Measurements from ENCODE around the gene TGDS. TPM values are rescaled to one million over a fixed set of nuclear protein-coding genes. Genes with fewer than 3 reads are reported as not detected.

The TGDS gene
- total and polyA plus RNA-seq, 2 of the 8 experiments (the other 6 are each of a cell fraction or from before 2014, with no cell fraction given): 11.6 to 11.8 TPM

DNA sequence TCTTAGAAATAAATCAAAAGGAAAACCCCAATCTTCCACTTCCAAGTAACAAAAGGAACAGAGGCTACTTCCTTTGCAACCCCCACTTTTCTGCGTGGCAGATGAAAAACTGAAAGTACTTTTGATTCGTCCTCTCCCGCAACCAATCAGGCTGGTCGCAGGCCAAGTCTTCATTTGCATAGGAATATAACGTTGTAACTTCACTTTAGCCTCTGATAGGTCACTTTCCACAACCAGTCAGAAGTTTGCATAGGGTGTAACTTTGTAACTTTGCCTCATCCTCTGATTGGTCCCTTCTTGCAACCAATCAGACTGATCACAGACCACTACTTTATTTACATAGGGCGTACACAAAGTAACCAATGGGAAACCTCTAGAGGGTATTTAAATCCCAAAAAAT lies 37.2 kb downstream of the TGDS start:
- Histone ChIP-seq H2BK20ac (ENCODE audit: low read length) (no peak overlapping the region), H2BK12ac (ENCODE audit: low read depth, low read length) (no peak overlapping the region), H4K20me1 (replicated peaks in 1 of 2; ENCODE audit: control insufficient read depth in 1 of 2, insufficient read depth in 2 of 2, low read length in 2 of 2) (no peaks in the 10 kb centered on the region), H4K8ac (ENCODE audit: extremely low read depth, insufficient read depth, low read length) (no peak overlapping the region), H3K9ac (replicated peaks in 1 of 4; ENCODE audit: extremely low read depth in 1 of 4, low read depth in 3 of 4, low read length in 3 of 4) (no peak overlapping the region), H3K4me3 (ENCODE audit: extremely low read depth in 1 of 4, insufficient read depth in 2 of 4, low read depth in 3 of 4, low read length in 4 of 4) (no peak overlapping the region), H3K9me3 (ENCODE audit: insufficient read depth in 2 of 2, low read depth in 1 of 2, low read length in 1 of 2) (no peaks in the 10 kb centered on the region; a peak in 1 of 4 replicates), H2AK5ac (ENCODE audit: low read depth, low read length) (no peak overlapping the region), H3K23ac (ENCODE audit: insufficient read length) (no peak overlapping the region), H3K23me2 (ENCODE audit: low read depth, low read length) (no peaks in the 10 kb centered on the region), H2BK5ac (ENCODE audit: low read depth, low read length) (no peak overlapping the region), H3K79me1 (ENCODE audit: low read depth, low read length) (no peaks in the 10 kb centered on the region), H3K4ac (replicated peaks; ENCODE audit: insufficient read length, low read depth, low read length) (no peak overlapping the region), H3K18ac (ENCODE audit: extremely low read depth, low read length) (no peak overlapping the region), H3K4me2 (ENCODE audit: insufficient read depth in 1 of 2, low read depth in 2 of 2, low read length in 2 of 2) (no peak overlapping the region), H3K27me3 (replicated peaks in 1 of 4; ENCODE audit: control insufficient read depth in 3 of 4, extremely low read depth in 1 of 4, insufficient read depth in 3 of 4, low read length in 3 of 4) (no peaks in the 10 kb centered on the region), H3K27ac (ENCODE audit: low read depth, low read length) (no peak overlapping the region), H4K91ac (replicated peaks; ENCODE audit: insufficient read length, low read length) (no peak overlapping the region), H3K14ac (ENCODE audit: insufficient read length) (no peak overlapping the region), H3K56ac (replicated peaks; ENCODE audit: insufficient read length, low read depth, low read length) (no peak overlapping the region), H2AFZ (ENCODE audit: low read length) (0 out of 2 replicates have a peak overlapping the region, but pooled peaks have one; percentile 57), H3K36me3 (ENCODE audit: control insufficient read depth in 2 of 4, insufficient read depth in 4 of 4, low read length in 3 of 4) (no peaks in the 10 kb centered on the region), H3K4me1 (replicated peaks in 1 of 4; ENCODE audit: control insufficient read depth in 3 of 4, insufficient read depth in 4 of 4, low read length in 3 of 4) (no peaks in the 10 kb centered on the region), H3K79me2 (ENCODE audit: control insufficient read depth in 1 of 2, insufficient read depth in 2 of 2, low read length in 2 of 2) (no peaks in the 10 kb centered on the region), H2BK120ac (replicated peaks; ENCODE audit: low read depth, low read length) (no peak overlapping the region), H4K5ac (ENCODE audit: insufficient read length, low read depth, low read length) (no peak overlapping the region), H2BK15ac (ENCODE audit: low read length) (no peak overlapping the region)
- DNase-seq (ENCODE audit: low read depth in 1 of 2, low spot score in 2 of 2) (no peak), FAIRE-seq (peak; percentile 36)
- 84% methylated on average over 6 of the region's 6 CpGs; no CpG with 5 or more reads in 1 of the 2 experiments for WGBS, 2 experiments (ENCODE audit: extremely low coverage in 1 of 2, insufficient coverage in 1 of 2, insufficient read length in 1 of 2, insufficient replicate concordance in 2 of 2, low coverage in 1 of 2, low lambda C conversion rate in 2 of 2, missing lambda C conversion rate in 1 of 2)
- CTCF ChIA-PET (ENCODE audit: partially characterized antibody): no interaction called here
- TF ChIP-seq CEBPB (IDR thresholded peaks at IDR 0.05; ENCODE audit: low read depth, low read length) (no peak), EZH2 (IDR thresholded peaks at IDR 0.05; ENCODE audit: low read depth, low read length, severe bottlenecking) (no peak), GTF2F1 (IDR thresholded peaks at IDR 0.05; ENCODE audit: borderline replicate concordance, low read depth, low read length) (no peak), CBX8 (IDR thresholded peaks at IDR 0.05; ENCODE audit: borderline replicate concordance, low read depth, low read length) (no peak), TEAD4 (IDR thresholded peaks at IDR 0.05; ENCODE audit: low read depth, low read length) (no peak), CREB1 (IDR thresholded peaks at IDR 0.05) (no peak), SUZ12 (IDR thresholded peaks at IDR 0.05; ENCODE audit: low read length) (no peak), TAF7 (optimal IDR thresholded peaks at IDR 0.05; ENCODE audit: borderline replicate concordance, low read depth, low read length) (no peak)
- POLR2A ChIA-PET (ENCODE audit: partially characterized antibody): no interaction called here

Data from H1 (cell line).